Loucy (cell line): ENCODE measurements around the gene PDIA6.

ENCODE experiments used
- EZH2phosphoT487 ChIP-seq: fragments of 200-600 bp; IDR thresholded peaks from 2 replicates; pipeline ENCODE4 v1.6.1; 2018; ENCODE audit warnings: antibody characterized with exemption, mild to moderate bottlenecking, moderate library complexity, borderline replicate concordance
- TF ChIP-seq, protein P1 (sequence below): fragments of 200-600 bp; sonication (generic); conservative IDR thresholded peaks from 2 replicates; pipeline ENCODE4 v1.5.1; 2014; ENCODE audit warnings: mild to moderate bottlenecking, antibody characterized with exemption, low read length

DNA sequence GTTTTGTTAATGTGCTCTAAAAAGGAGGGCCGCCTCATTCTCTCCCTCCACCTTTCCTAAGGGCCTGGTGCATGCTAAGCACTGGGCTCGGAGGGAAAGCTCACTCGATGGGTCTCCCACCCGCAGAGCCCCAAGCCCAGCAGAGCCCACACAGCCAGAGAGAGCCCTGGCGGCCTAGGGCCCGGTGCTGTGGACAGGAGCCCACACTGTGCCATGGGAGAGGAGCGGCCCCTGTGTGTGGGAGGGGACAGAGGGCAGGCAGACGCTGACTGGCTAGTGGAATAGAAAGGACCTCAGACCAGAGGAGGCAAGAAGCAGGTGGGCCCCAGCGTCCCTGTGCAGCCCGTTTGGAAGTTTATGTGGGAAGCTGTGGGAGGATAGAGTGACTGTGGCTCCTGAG lies 49.7 kb upstream of the PDIA6 start:
- TF ChIP-seq, protein P1, sequence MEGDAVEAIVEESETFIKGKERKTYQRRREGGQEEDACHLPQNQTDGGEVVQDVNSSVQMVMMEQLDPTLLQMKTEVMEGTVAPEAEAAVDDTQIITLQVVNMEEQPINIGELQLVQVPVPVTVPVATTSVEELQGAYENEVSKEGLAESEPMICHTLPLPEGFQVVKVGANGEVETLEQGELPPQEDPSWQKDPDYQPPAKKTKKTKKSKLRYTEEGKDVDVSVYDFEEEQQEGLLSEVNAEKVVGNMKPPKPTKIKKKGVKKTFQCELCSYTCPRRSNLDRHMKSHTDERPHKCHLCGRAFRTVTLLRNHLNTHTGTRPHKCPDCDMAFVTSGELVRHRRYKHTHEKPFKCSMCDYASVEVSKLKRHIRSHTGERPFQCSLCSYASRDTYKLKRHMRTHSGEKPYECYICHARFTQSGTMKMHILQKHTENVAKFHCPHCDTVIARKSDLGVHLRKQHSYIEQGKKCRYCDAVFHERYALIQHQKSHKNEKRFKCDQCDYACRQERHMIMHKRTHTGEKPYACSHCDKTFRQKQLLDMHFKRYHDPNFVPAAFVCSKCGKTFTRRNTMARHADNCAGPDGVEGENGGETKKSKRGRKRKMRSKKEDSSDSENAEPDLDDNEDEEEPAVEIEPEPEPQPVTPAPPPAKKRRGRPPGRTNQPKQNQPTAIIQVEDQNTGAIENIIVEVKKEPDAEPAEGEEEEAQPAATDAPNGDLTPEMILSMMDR: no peak
- TF ChIP-seq EZH2phosphoT487: no peak
